Measurements from ENCODE around the gene ADAM22.

GRCh38 chr7:88005191-88005590, 71.1 kb downstream of the ADAM22 start:
- TF ChIP-seq, protein P1, sequence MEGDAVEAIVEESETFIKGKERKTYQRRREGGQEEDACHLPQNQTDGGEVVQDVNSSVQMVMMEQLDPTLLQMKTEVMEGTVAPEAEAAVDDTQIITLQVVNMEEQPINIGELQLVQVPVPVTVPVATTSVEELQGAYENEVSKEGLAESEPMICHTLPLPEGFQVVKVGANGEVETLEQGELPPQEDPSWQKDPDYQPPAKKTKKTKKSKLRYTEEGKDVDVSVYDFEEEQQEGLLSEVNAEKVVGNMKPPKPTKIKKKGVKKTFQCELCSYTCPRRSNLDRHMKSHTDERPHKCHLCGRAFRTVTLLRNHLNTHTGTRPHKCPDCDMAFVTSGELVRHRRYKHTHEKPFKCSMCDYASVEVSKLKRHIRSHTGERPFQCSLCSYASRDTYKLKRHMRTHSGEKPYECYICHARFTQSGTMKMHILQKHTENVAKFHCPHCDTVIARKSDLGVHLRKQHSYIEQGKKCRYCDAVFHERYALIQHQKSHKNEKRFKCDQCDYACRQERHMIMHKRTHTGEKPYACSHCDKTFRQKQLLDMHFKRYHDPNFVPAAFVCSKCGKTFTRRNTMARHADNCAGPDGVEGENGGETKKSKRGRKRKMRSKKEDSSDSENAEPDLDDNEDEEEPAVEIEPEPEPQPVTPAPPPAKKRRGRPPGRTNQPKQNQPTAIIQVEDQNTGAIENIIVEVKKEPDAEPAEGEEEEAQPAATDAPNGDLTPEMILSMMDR (IDR thresholded peaks at IDR 0.05) = no peak
- no peak for TF ChIP-seq ZFX (IDR thresholded peaks at IDR 0.05; ENCODE audit: borderline replicate concordance)

Measured in 22Rv1 (cell line).